Measurements from ENCODE around the gene BMP10. TPM values are rescaled to one million over a fixed set of nuclear protein-coding genes. Genes with fewer than 3 reads are reported as not detected.

The BMP10 gene
- total and polyA plus RNA-seq, 2 of the 8 experiments (the other 6 are each of a cell fraction or from before 2014, with no cell fraction given) = not detected

DNA sequence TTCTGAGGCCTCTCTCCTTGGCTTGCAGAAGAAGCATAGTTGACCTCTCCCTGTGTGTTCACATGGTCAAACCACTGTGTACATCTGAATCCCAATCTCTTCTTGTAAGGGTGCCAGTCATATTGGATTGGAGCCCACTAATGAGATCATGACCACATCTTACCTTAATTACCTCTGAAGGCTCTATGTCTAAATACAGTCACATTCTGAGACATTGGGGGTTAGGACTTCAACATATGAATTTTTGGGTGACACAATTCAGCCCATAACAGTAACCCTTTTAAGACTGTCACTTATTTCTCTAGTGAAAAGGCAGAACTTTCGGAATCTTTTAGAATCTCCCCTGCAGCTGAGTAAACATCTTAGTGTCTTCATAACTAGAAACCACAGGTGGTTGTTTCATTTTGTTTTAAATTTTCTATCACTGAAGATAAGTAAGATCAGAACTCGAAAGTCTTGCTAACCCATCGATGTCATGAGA, 33.3 kb downstream of the BMP10 start:
- DNase-seq (ENCODE audit: low read depth in 1 of 2, low spot score in 2 of 2) (no peak), FAIRE-seq (no peak)
- Histone ChIP-seq H3K4me1 (replicated peaks in 1 of 4; ENCODE audit: control insufficient read depth in 3 of 4, insufficient read depth in 4 of 4, low read length in 3 of 4) (no peaks in the 10 kb centered on the region), H2BK15ac (ENCODE audit: low read length) (no peak overlapping the region), H3K4me3 (ENCODE audit: extremely low read depth in 1 of 4, insufficient read depth in 2 of 4, low read depth in 3 of 4, low read length in 4 of 4) (no peak overlapping the region), H3K23ac (ENCODE audit: insufficient read length) (no peak overlapping the region), H2BK5ac (ENCODE audit: low read depth, low read length) (no peak overlapping the region), H2BK20ac (ENCODE audit: low read length) (no peak overlapping the region), H4K5ac (ENCODE audit: insufficient read length, low read depth, low read length) (no peak overlapping the region), H2AK5ac (ENCODE audit: low read depth, low read length) (no peak overlapping the region), H3K9ac (replicated peaks in 1 of 4; ENCODE audit: extremely low read depth in 1 of 4, low read depth in 3 of 4, low read length in 3 of 4) (no peak overlapping the region), H4K20me1 (replicated peaks in 1 of 2; ENCODE audit: control insufficient read depth in 1 of 2, insufficient read depth in 2 of 2, low read length in 2 of 2) (no peaks in the 10 kb centered on the region), H3K56ac (replicated peaks; ENCODE audit: insufficient read length, low read depth, low read length) (no peak overlapping the region), H2BK12ac (ENCODE audit: low read depth, low read length) (no peak overlapping the region), H3K27ac (ENCODE audit: low read depth, low read length) (no peak overlapping the region), H3K9me3 (ENCODE audit: insufficient read depth in 2 of 2, low read depth in 1 of 2, low read length in 1 of 2) (peaks cover 9 to 13% of the 10 kb centered on the region in 2 experiments; a peak in 2 of 4 replicates), H3K79me2 (ENCODE audit: control insufficient read depth in 1 of 2, insufficient read depth in 2 of 2, low read length in 2 of 2) (no peaks in the 10 kb centered on the region), H4K91ac (replicated peaks; ENCODE audit: insufficient read length, low read length) (no peak overlapping the region), H3K14ac (ENCODE audit: insufficient read length) (no peak overlapping the region), H2BK120ac (replicated peaks; ENCODE audit: low read depth, low read length) (no peak overlapping the region), H3K18ac (ENCODE audit: extremely low read depth, low read length) (no peak overlapping the region), H3K36me3 (ENCODE audit: control insufficient read depth in 2 of 4, insufficient read depth in 4 of 4, low read length in 3 of 4) (no peaks in the 10 kb centered on the region), H4K8ac (ENCODE audit: extremely low read depth, insufficient read depth, low read length) (no peak overlapping the region), H3K79me1 (ENCODE audit: low read depth, low read length) (no peaks in the 10 kb centered on the region), H3K23me2 (ENCODE audit: low read depth, low read length) (no peaks in the 10 kb centered on the region), H3K27me3 (replicated peaks in 1 of 4; ENCODE audit: control insufficient read depth in 3 of 4, extremely low read depth in 1 of 4, insufficient read depth in 3 of 4, low read length in 3 of 4) (no peaks in the 10 kb centered on the region), H3K4me2 (ENCODE audit: insufficient read depth in 1 of 2, low read depth in 2 of 2, low read length in 2 of 2) (no peak overlapping the region), H2AFZ (ENCODE audit: low read length) (no peak overlapping the region), H3K4ac (replicated peaks; ENCODE audit: insufficient read length, low read depth, low read length) (no peak overlapping the region)
- ChIA-PET POLR2A (ENCODE audit: partially characterized antibody) (no interaction called here), CTCF (ENCODE audit: partially characterized antibody) (interaction anchor here (0.6 to 6.6 kb wide), 27 partner anchors 9 to 116 kb away, joined by 3 to 113 read pairs (median 6); no protein-coding TSS in a partner anchor)
- no peak for TF ChIP-seq YY1 (IDR thresholded peaks at IDR 0.05; ENCODE audit: low read depth, low read length)
- TF ChIP-seq TAF7 (optimal IDR thresholded peaks at IDR 0.05; ENCODE audit: borderline replicate concordance, low read depth, low read length) = no peak
- no peak for TF ChIP-seq TAF1 (IDR thresholded peaks at IDR 0.05; ENCODE audit: low read depth, low read length)
- TF ChIP-seq, protein P1, sequence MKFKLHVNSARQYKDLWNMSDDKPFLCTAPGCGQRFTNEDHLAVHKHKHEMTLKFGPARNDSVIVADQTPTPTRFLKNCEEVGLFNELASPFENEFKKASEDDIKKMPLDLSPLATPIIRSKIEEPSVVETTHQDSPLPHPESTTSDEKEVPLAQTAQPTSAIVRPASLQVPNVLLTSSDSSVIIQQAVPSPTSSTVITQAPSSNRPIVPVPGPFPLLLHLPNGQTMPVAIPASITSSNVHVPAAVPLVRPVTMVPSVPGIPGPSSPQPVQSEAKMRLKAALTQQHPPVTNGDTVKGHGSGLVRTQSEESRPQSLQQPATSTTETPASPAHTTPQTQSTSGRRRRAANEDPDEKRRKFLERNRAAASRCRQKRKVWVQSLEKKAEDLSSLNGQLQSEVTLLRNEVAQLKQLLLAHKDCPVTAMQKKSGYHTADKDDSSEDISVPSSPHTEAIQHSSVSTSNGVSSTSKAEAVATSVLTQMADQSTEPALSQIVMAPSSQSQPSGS (IDR thresholded peaks at IDR 0.05; ENCODE audit: low read length) = no peak
- TF ChIP-seq SAP30 (IDR thresholded peaks at IDR 0.05; ENCODE audit: insufficient read depth, insufficient replicate concordance, low read length) = no peak
- TF ChIP-seq, protein P2, sequence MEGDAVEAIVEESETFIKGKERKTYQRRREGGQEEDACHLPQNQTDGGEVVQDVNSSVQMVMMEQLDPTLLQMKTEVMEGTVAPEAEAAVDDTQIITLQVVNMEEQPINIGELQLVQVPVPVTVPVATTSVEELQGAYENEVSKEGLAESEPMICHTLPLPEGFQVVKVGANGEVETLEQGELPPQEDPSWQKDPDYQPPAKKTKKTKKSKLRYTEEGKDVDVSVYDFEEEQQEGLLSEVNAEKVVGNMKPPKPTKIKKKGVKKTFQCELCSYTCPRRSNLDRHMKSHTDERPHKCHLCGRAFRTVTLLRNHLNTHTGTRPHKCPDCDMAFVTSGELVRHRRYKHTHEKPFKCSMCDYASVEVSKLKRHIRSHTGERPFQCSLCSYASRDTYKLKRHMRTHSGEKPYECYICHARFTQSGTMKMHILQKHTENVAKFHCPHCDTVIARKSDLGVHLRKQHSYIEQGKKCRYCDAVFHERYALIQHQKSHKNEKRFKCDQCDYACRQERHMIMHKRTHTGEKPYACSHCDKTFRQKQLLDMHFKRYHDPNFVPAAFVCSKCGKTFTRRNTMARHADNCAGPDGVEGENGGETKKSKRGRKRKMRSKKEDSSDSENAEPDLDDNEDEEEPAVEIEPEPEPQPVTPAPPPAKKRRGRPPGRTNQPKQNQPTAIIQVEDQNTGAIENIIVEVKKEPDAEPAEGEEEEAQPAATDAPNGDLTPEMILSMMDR (IDR thresholded peaks at IDR 0.05; ENCODE audit: control extremely low read depth in 1 of 3, insufficient read depth in 1 of 3, low read depth in 1 of 3, low read length in 3 of 3) = no peak
- WGBS, 2 experiments (ENCODE audit: extremely low coverage in 1 of 2, insufficient coverage in 1 of 2, insufficient read length in 1 of 2, insufficient replicate concordance in 2 of 2, low coverage in 1 of 2, low lambda C conversion rate in 2 of 2, missing lambda C conversion rate in 1 of 2) = 95% methylated on average over 3 of the region's 3 CpGs; no CpG with 5 or more reads in 1 of the 2 experiments
